G401 (cell line): ENCODE results near the gene UPK1B. TPM values are rescaled to one million over a fixed set of nuclear protein-coding genes. Genes with fewer than 3 reads are reported as not detected.

Source experiments
- DNase-seq: peaks from one replicate; pipeline ENCODE4 v3.0.0-alpha.2; 2015; ENCODE audit warnings: low spot score
- in situ Hi-C: cut with HindIII; loops from 2 replicates; pipeline ENCODE4 v1.10.0; 2016; ENCODE audit warnings: low sequenced_read_pairs, mixed read lengths
- total RNA-seq: library from RNA; depleted of rRNA; stranded (reverse); fragments of >200 nt; shearing (Covaris generic); gene quantifications from 2 replicates; pipeline ENCODE4 v1.2.3, GENCODE V29; 2014

UPK1B gene
- total RNA-seq, 1 experiment from 2014 or later: not detected

DNA sequence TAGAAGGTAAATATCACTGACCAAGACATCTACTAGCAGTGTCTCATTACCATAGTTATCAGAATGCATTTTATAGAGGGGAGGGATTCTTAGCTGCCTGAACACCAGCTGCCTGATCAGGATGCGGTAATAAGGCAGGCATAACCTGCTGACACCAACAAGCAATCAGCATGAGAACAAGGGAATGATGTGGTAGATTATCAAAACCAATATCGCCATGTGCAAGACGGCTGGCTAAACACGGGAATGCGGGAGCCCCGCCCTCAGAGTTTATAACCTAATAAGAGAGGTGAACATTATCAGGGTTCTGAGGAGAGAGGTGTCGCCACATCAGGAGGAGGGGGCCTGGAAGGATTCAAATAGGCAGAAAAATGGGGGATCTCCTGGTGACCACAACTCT, 46.8 kb downstream of the UPK1B start:
- in situ Hi-C loops: no loop called here
- DNase-seq: no peak

DNA sequence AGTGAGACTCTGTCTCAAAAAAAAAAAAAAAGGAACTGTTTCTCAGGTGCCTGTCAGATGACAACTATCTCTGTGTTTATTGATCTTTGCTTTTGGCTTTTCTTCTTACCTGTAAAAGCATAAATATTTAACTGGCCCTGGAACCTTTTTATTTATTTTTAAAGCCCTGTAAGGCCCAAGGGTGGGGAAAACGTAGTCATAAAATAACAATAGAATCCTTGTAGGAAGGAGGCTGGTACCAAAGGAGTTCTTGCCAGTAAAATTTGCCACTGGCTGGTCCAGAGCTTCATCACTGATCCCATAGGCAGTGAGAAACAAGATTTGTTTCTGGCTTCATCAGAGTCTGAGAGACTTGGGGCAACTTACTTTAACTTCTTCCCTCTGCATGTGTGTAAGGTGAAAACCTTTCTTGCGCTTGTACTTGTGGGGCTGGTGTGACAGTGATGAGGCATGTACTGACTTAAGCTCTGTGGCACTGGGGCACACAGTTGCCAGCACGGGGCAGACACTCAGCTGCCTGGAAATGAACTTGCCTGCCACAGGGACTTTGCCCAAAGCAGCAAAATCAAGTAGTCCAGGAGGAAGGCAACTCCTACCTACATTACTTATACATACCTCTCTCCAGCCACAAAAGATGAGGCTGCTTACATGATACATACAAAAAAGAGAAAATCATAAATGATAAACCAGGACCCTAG, 47.7 kb downstream of the UPK1B start:
- in situ Hi-C loops: no loop called here
- DNase-seq: no peak

DNA sequence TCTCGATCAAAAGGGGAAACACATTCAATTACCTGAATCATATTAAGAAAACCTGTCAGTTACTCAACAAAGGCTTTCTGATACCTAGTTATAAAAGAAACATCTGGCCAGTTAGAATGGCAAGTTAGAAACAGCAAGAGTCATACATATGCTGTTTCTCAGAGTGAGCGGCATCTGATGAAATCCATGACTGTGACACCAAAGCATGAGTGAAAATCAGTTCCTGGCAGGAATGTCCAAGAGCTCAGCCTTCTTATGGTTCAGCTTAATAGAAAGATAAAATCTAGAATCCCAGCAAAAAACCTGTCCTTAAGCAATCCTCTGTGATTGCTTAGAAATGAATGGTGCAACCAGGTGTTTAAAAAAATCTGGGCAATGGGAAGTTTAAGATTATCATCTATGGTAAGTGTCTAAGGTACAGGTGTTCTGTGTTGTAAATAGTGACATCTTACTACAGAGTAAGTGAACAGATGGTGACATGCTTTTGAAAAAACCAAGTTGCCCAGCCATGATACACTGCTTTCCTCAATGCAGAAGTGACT, 48.5 kb downstream of the UPK1B start:
- in situ Hi-C loops: no loop called here
- DNase-seq: no peak

DNA sequence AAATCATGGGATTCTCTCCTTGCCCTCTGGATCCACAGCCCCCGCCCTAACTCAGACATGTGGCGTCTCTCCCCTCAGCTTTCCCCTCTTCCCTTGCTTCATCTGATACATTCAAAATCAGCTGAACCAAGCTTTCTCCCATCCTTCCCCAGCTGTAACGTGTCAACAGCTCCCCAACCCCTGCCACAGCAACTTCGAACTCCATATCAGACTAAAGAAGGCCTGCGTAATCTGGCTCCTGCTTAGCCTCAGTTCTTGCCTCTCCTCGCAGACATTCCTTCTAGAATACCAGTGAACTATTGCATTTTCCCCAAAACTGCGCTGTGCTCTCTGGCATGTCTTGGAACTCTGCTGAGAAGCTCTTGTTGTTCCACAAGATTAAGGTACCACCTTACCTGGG, 49.0 kb downstream of the UPK1B start:
- in situ Hi-C loops: no loop called here
- DNase-seq: no peak

DNA sequence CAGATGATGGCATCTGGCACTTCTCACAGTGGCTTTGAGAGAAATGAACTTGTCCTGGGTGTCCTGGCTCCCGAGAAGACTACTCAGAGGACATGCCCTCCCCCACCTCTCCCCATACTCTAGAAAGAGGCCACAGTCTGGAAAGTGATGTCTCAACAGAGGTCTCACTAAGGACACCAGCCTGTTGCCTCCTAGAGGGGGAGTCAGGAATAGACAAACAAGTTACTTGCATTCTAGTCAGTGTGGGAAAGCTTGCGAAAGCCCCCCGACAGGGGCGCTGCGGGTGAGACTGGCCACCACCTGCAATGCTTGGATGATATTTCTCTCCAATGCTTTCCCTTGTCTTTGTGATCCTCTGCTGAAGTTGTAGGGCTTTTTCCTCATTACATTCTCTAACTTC, 50.1 kb downstream of the UPK1B start:
- DNase-seq: no peak
- in situ Hi-C loops: no loop called here

DNA sequence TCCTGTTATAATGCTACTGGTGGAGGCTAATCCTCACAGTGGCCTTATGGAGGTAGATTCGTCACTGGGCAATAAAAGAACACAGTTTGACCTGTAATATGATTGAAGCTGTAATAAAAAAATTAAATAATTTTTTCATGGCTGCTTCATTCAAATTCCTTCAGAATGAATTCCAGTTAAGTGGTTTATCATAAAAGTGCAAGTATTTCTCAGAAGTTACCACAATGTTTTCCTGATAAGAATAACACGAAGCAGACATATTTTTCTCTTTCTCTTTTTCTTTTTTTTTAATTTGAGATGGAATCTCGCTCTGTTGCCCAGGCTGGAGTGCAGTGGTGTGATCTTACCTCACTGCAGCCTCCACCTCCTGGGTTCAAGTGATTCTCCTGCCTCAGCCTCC, 51.7 kb downstream of the UPK1B start:
- DNase-seq: no peak
- in situ Hi-C loops: no loop called here

DNA sequence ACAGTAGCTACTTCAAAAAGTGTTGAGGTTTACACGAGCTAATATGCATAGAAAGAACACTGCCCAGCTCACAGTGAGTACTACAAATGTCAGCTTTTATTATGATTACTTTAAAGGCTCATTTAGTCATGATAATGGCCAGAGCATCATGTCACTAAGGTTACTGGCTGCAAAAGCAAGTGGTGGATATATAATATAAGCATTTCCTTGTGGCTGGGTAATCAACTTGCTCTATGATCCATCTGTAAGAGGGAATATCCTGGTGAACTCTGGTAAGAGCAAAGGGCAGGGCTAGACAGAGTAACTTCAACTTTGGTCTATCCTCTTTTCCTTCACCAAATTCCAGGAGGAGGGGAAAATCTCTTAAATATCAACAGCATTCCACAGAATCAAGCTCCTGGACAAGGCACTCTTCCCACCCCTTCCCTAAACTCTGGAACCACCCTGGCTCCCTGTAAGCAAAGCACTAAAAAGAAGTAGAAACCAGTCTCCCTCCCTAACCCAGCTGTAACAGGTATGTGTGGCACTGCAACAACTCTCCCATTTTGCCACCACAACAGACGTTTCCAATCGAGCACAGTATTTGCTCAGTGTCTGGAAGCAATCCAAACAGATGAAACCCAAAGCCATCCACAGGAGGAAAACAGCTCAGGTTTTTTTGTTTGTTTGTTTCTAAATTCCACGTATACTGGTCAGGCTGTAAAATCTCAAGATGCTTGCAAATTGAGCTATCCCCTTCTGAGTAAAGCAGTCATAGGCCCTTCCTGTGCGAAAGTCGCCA, 53.9 kb downstream of the UPK1B start:
- in situ Hi-C loops: no loop called here
- no peak for DNase-seq

DNA sequence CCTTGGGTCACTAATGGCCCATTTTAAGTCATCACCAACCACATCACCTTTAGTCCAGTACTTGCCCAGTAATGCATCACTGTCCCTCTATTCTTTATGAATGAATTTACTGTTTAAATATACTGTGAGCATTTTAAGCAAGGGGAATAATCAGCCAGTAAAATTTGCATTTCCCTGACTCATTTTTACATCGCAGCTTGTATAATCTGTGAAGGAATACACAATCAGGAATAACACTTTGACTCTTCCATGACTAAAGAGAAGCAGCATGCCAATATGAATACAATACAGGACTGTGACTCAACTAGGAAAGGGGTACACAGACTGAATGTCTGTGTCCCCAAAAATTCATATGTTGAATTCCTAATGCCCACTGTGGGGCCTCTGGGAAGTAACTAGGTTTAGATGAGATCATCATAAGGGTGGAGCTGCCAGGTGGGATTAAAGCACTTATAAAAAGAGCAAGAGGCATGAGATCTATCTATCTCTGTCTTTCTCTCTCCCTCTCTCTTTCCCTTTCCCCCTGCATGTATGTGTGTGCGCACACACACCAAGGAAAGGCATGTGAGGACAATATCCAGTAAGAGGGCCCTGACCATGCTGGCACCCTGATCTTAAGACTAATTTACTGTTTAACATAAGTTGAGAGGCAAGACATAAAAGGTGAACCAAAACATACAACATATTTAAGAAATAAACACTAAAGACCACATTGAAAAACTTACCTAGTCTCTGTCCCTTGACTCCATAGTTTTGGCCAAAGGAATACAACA, 55.2 kb downstream of the UPK1B start:
- DNase-seq: no peak
- in situ Hi-C loops: no loop called here

DNA sequence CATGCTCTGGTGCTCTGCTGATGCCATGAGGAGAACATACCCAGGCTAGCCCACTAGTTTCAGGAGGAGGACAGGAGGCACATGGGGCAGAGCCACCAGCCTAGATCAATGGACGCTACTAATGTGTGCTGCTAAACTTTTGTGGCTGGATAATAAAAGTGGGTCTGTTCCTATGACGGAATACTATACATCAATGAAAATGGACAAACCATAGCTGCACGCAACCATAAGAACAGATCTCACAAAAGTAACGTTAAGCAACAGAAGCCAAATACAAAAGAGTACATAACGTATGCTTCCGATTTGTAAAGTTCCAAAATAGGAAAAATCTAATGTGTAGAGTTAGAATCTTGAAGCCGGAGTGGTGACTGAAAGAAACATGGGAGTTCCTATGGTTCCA, 55.8 kb downstream of the UPK1B start:
- DNase-seq: no peak
- in situ Hi-C loops: no loop called here

DNA sequence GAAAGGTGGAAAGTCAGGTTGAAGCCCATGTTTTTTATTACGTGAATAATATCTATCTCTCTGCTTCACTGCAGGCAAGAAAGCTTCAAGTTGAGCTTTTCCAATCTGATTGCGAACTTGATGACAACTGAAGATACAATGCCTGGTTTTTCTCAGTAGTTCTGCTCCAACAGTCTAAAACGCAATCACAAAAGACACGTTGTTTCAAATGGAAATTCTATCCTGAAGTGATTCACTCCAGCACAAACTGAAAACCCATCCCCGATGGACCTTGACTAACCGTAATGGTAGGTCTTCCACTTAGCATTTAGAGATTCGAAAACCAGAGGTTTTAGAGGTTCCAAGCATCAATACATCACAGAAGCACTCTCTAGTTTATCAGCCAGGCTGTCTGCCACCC, 56.7 kb downstream of the UPK1B start:
- in situ Hi-C loops: no loop called here
- no peak for DNase-seq

DNA sequence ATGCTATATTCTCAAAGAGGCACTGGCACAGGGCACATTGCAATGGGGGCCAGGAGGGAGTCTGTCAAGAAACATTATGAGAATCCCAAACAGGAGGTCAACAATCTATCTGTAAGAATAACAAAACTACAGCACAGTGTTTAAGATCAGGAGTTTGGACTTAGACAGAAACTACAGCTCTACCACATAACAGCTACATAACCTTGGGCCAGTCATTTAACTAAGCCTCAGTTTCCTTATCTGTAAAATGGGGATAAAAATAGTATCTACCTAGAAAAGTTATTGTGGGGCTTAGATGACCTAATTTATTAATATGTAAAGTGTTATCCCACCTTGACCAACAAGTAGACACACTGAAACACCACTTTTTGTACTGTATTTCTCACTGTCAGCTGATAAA, 57.3 kb downstream of the UPK1B start:
- no peak for DNase-seq
- in situ Hi-C loops: no loop called here

DNA sequence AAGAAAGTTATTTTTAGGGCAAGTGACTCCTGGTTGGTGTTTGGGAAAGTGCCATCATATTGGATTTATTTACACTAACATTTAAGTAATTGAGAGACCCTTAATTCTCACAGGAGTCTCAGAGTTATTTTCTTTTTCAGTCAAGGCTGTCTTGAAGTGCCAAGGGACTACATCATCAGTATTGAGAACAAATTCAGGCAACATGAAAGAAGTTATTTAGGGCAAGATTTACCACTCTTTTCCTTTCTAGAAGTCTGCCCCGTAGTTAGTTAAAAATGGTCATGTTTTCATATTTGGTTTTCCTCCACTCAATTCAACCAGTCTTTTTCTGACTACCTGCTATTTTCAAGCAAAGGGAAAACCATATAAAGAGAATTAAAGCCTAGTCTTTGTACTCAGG, 61.2 kb downstream of the UPK1B start:
- no peak for DNase-seq
- in situ Hi-C loops: no loop called here

DNA sequence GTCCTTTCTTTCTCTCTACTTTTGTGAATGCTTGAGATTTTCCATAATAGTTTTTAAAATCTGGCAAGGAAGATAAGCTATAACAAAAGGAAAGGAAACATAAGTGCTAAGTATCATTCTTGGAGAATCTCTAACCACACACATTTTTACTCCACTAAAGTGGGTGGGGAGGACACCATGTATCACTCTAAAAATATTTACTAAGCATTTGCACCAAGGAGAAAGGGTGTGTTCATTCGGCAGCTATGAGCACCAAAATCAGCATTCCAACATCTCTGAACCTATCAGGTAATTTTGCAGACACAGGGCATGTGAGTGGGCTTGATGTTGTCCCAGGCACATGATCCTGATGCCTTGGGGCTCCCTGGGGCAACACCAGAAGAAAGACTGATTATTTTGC, 61.8 kb downstream of the UPK1B start:
- DNase-seq: no peak
- in situ Hi-C loops: no loop called here

DNA sequence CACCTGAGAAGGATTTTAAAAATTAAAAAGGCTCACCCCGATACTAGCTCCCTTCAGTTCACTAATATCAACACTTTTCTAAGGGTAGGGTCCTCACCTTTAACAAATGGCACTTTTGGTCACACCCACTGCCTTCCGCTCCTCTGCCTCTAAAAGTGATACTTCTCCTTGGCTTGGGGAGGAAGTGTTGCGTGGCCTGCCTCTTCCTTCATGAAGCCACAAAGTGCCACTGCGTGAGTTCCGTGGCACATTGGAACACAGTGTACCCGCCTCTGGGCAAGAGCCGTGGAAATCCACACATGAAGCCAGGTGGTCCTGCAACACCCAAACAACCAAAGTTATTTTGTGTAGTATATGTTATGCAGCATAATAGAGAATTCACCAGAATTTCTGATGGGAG, 63.4 kb downstream of the UPK1B start:
- in situ Hi-C loops: no loop called here
- DNase-seq: no peak

DNA sequence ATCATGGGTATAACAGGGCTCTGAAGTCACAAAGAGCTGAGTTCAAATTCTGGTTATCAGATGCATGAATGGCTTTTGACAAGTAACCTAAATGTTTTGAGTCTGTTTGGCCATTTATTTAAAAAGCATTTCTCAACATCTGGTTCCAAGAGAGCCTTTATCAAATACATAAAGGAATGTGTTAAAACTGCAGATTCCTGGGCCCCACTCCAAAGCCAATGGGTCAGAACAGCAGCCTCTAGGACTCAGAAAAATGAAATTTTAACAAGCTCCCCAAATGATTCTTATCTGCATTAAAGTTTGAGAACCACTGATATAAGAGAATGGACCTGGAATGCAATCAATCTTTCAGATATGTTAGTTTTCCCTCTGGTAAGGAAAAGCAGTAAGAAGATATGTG, 63.9 kb downstream of the UPK1B start:
- no peak for DNase-seq
- in situ Hi-C loops: no loop called here

DNA sequence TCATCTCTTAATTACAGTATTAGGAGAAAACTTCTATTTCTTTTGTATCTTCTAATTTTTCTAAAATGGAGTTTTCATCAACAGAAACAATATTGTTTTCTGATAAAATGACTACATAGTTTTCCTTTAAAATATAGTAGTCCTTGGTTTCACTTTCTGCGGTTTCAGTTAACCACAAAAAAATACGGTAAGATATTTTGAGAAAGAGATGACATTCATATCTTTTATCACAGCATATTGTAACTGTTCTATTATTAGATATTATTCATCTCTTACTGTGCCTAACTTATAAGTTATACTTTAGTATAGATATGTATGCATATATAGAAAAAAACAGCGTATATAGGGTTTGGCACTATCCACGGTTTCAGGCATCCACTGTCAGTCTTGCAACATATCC, 65.0 kb downstream of the UPK1B start:
- in situ Hi-C loops: no loop called here
- DNase-seq: no peak

DNA sequence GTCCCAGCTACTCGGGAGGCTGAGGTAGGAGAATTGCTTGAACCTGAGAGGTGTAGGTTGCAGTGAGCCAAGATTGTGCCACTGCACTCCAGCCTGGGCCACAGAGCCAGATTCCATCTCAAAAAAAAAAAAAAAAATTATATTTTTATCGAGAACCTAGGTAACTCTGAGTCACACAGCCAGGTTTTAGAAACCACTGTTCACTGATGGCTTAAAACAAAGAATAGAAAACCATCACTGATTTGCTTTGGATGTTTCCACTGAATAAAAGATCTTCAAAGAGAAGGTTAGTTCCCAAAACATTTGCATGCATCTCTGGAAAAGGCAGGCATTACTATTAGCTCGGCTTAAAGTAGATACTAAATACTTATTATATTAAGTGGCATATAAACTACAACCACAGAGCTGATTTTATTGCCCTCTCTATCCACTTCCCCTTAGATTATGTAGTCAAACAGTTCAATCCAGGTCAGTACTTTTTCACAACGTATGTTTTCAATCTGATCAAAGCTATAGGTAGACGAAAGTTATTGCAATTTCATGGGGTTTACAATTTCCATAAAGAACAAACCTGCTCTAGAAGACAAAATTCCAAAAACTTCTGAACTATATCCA, 65.9 kb downstream of the UPK1B start:
- in situ Hi-C loops: no loop called here

DNA sequence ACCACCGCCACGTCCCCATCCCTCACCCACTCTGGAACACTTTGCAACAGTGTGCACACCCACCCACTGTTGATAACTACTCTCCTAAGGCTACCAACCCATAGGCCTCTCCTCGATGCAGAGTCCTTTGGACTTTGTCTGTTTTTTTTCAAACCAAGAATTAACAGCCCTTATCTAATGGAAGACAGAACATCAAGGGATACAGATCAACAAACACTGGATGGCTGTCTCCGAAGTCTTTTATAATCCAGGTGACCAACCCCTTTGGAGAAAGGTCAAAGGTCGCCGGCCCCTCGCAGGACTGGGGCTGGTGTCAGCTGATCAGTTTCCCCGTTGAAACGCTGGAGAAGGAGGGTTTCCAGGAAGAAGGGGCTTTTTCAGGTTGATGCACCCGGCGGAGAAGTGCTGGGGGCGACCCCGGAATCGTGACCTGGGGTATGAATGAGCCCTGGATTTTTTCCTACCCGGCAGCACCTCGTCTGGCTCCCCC, 66.7 kb downstream of the UPK1B start:
- peak; percentile 39 for DNase-seq
- in situ Hi-C loops: no loop called here

More for the DNA sequence above, 65.9 kb downstream of the UPK1B start:
- DNase-seq: peak; percentile 27
